CD4-positive, alpha-beta T cell treated with Interleukin-2 at 100 ng/mL for 4 hours (primary cell): ENCODE results near the gene KYAT1.

ENCODE experiments used
- DNase-seq: peaks from one replicate; pipeline ENCODE4 v3.0.0-alpha.2; 2020; ENCODE audit warnings: low spot score

Gene KYAT1

GRCh38 chr9:128838338-128838737 lies 43.4 kb downstream of the KYAT1 start:
- no peak for DNase-seq

GRCh38 chr9:128836509-128837145 lies 45.1 kb downstream of the KYAT1 start:
- DNase-seq, result no peak

GRCh38 chr9:128835246-128836210 lies 46.2 kb downstream of the KYAT1 start:
- no peak for DNase-seq

- DNase-seq, result no peak
These were observed 48.1 kb downstream of the KYAT1 start for GRCh38 chr9:128833696-128834095.

GRCh38 chr9:128829477-128830251 lies 52.1 kb downstream of the KYAT1 start, which contains the start of gene SPOUT1:
TSS of gene SPOUT1 (minus strand) at chr9:128829794. CDS start at chr9:128829780, 14 bp downstream.
- DNase-seq, result peak; percentile 95

- no peak for DNase-seq
These were observed 52.9 kb downstream of the KYAT1 start for GRCh38 chr9:128828719-128829452.

- no peak for DNase-seq
These were observed 53.5 kb downstream of the KYAT1 start for GRCh38 chr9:128828267-128828666.

- no peak for DNase-seq
These were observed 55.6 kb downstream of the KYAT1 start for GRCh38 chr9:128825923-128826700.

- no peak for DNase-seq
These were observed 56.8 kb downstream of the KYAT1 start for GRCh38 chr9:128824911-128825310.

- DNase-seq, result no peak
These were observed 57.8 kb downstream of the KYAT1 start for GRCh38 chr9:128823903-128824406.

- DNase-seq, result no peak
These were observed 58.3 kb downstream of the KYAT1 start for GRCh38 chr9:128823362-128823902.

- no peak for DNase-seq
These were observed 59.2 kb downstream of the KYAT1 start for GRCh38 chr9:128822407-128823042.

- no peak for DNase-seq
These were observed 60.0 kb downstream of the KYAT1 start for GRCh38 chr9:128821584-128822406.

GRCh38 chr9:128820665-128821583 lies 60.8 kb downstream of the KYAT1 start:
- no peak for DNase-seq

- no peak for DNase-seq
These were observed 61.8 kb downstream of the KYAT1 start for GRCh38 chr9:128819716-128820664.

GRCh38 chr9:128818839-128819715 lies 62.7 kb downstream of the KYAT1 start:
- peak; percentile 44 for DNase-seq
